HG03066 (cell line): ENCODE results near the gene COL4A1.

Experiments
- ATAC-seq: cut with Tn5 transposase; IDR thresholded peaks from one replicate; pipeline ENCODE4 v1.9.1; 2021; ENCODE audit warnings: low read depth; ENCODE audit not compliant: unreplicated experiment

COL4A1 gene

GRCh38 chr13:110179116-110179856 is 127.7 kb downstream of the COL4A1 start:
- ATAC-seq, result no peak

- ATAC-seq, result no peak
Measured at GRCh38 chr13:110177790-110178189, 129.2 kb downstream of the COL4A1 start.

GRCh38 chr13:110176431-110176830 is 130.5 kb downstream of the COL4A1 start:
- ATAC-seq, result no peak

- no peak for ATAC-seq
Measured at GRCh38 chr13:110173247-110173818, 133.6 kb downstream of the COL4A1 start.

- ATAC-seq, result no peak
Measured at GRCh38 chr13:110170882-110171281, 136.1 kb downstream of the COL4A1 start.

GRCh38 chr13:110170020-110170790 is 136.8 kb downstream of the COL4A1 start:
- no peak for ATAC-seq

- ATAC-seq, result no peak
Measured at GRCh38 chr13:110168999-110169933, 137.7 kb downstream of the COL4A1 start.

GRCh38 chr13:110166598-110166997 is 140.4 kb downstream of the COL4A1 start:
- no peak for ATAC-seq

- no peak for ATAC-seq
Measured at GRCh38 chr13:110164706-110165105, 142.3 kb downstream of the COL4A1 start.

- ATAC-seq, result no peak
Measured at GRCh38 chr13:110162866-110163658, 143.9 kb downstream of the COL4A1 start.

- ATAC-seq, result no peak
Measured at GRCh38 chr13:110162053-110162452, 144.9 kb downstream of the COL4A1 start.

- ATAC-seq, result no peak
Measured at GRCh38 chr13:110161112-110161882, 145.7 kb downstream of the COL4A1 start.

- no peak for ATAC-seq
Measured at GRCh38 chr13:110158226-110158625, 148.7 kb downstream of the COL4A1 start.

- no peak for ATAC-seq
Measured at GRCh38 chr13:110157718-110158117, 149.2 kb downstream of the COL4A1 start.

GRCh38 chr13:110156301-110157049 is 150.5 kb downstream of the COL4A1 start:
- no peak for ATAC-seq

- no peak for ATAC-seq
Measured at GRCh38 chr13:110155072-110155471, 151.9 kb downstream of the COL4A1 start.

GRCh38 chr13:110154410-110154933 is 152.5 kb downstream of the COL4A1 start:
- no peak for ATAC-seq

GRCh38 chr13:110152351-110152750 is 154.6 kb downstream of the COL4A1 start:
- ATAC-seq, result no peak
